ENCODE measurements around the gene CNTN4. TPM values are rescaled to one million over a fixed set of nuclear protein-coding genes. Genes with fewer than 3 reads are reported as not detected.

CNTN4 gene
- total RNA-seq, 4 donors from 2014 or later = 47.7 to 106 (median 83.3) TPM

- DNase-seq (ENCODE audit: low spot score in 2 of 2) = no peak
- TF ChIP-seq EP300 (IDR thresholded peaks at IDR 0.05) = no peak
- TF ChIP-seq POLR2A (IDR thresholded peaks at IDR 0.05) = no peak
- TF ChIP-seq, protein P1, sequence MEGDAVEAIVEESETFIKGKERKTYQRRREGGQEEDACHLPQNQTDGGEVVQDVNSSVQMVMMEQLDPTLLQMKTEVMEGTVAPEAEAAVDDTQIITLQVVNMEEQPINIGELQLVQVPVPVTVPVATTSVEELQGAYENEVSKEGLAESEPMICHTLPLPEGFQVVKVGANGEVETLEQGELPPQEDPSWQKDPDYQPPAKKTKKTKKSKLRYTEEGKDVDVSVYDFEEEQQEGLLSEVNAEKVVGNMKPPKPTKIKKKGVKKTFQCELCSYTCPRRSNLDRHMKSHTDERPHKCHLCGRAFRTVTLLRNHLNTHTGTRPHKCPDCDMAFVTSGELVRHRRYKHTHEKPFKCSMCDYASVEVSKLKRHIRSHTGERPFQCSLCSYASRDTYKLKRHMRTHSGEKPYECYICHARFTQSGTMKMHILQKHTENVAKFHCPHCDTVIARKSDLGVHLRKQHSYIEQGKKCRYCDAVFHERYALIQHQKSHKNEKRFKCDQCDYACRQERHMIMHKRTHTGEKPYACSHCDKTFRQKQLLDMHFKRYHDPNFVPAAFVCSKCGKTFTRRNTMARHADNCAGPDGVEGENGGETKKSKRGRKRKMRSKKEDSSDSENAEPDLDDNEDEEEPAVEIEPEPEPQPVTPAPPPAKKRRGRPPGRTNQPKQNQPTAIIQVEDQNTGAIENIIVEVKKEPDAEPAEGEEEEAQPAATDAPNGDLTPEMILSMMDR (IDR thresholded peaks at IDR 0.05) = no peak
Measured at GRCh38 chr3:2643606-2644005, 544.9 kb downstream of the CNTN4 start.

GRCh38 chr3:2645001-2645400 is 546.3 kb downstream of the CNTN4 start:
- 86 to 94% methylated on average over 2 of the region's 2 CpGs for WGBS, 2 donors
- DNase-seq (ENCODE audit: low spot score in 2 of 2) = no peak
- H3K27ac ChIP-seq = no peak overlapping the region
- H3K27me3 ChIP-seq = no peaks in the 10 kb centered on the region
- H3K4me1 ChIP-seq = no peaks in the 10 kb centered on the region
- TF ChIP-seq EP300 (IDR thresholded peaks at IDR 0.05) (no peak), POLR2A (IDR thresholded peaks at IDR 0.05) (no peak)
- TF ChIP-seq, protein P1 (IDR thresholded peaks at IDR 0.05) = no peak
- H3K9me3 ChIP-seq = peaks cover 0 to 10% (median 0%) of the 10 kb centered on the region in 4 donors
- H3K4me3 ChIP-seq = no peak overlapping the region
- peaks cover 0 to 3% (median 0%) of the 10 kb centered on the region in 3 donors for H3K36me3 ChIP-seq

More at GRCh38 chr3:2643606-2644005, 544.9 kb downstream of the CNTN4 start:
- Histone ChIP-seq H3K36me3 (peaks cover 0 to 3% (median 0%) of the 10 kb centered on the region in 3 donors), H3K4me3 (no peak overlapping the region), H3K9me3 (no peaks in the 10 kb centered on the region), H3K27ac (no peak overlapping the region), H3K27me3 (no peaks in the 10 kb centered on the region), H3K4me1 (no peaks in the 10 kb centered on the region)
- WGBS, 2 donors = 63 to 74% methylated on average over 3 of the region's 3 CpGs

DNA sequence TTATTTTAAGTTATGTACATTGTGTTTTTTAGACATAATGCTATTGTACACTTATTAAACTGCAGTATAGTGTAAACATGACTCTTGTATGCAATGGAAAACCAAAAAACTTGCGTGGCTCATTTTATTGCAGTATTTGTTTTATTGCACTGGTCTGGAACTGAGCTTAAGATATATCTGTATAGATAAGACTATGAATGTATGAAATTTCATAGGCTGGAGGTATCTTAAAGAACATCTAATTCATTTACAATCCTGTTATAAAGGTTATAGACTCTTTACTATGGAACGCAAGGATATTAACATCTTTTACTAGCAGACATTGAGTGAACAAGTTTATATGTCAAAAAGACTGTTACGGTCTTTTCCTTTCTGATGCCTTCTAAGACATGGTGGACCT is 552.1 kb downstream of the CNTN4 start:
- Histone ChIP-seq H3K4me1 (peaks cover 0 to 14% (median 2%) of the 10 kb centered on the region in 4 donors), H3K4me3 (no peak overlapping the region), H3K27ac (no peak overlapping the region), H3K36me3 (peaks cover 0 to 3% (median 0%) of the 10 kb centered on the region in 3 donors), H3K9me3 (peaks cover 0 to 10% (median 0%) of the 10 kb centered on the region in 4 donors), H3K27me3 (no peaks in the 10 kb centered on the region)
- WGBS, 2 donors = 91 to 98% methylated on average over 3 of the region's 3 CpGs
- DNase-seq (ENCODE audit: low spot score in 2 of 2) = no peak
- TF ChIP-seq EP300 (IDR thresholded peaks at IDR 0.05) = no peak
- TF ChIP-seq POLR2A (IDR thresholded peaks at IDR 0.05) = no peak
- TF ChIP-seq, protein P1 (IDR thresholded peaks at IDR 0.05) = no peak

DNA sequence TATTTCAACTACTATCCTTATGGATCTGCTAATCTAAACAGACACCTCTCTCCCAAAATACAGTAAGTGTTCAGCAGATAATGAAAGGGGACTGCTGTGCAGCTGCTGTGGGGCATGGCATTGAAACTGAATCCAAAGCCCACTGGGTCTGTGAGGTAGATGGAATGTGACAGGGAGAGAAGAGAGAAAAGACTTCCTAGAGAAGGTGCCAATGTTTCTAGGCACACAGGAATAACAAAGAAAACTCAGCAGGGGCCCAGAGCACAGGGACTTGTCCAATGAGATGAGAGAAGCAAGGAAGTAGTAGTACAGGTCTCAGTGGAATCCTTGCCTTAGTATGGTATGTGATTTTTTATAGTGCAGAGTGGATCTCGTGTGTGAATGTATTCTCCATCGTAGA is 553.7 kb downstream of the CNTN4 start:
- peaks cover 0 to 30% (median 5%) of the 10 kb centered on the region in 4 donors for H3K4me1 ChIP-seq
- H3K27ac ChIP-seq = no peak overlapping the region
- peaks cover 0 to 10% (median 0%) of the 10 kb centered on the region in 4 donors for H3K9me3 ChIP-seq
- TF ChIP-seq POLR2A (IDR thresholded peaks at IDR 0.05) (no peak), EP300 (IDR thresholded peaks at IDR 0.05) (no peak)
- TF ChIP-seq, protein P1 (IDR thresholded peaks at IDR 0.05) = no peak
- H3K36me3 ChIP-seq = peaks cover 0 to 3% (median 0%) of the 10 kb centered on the region in 3 donors
- WGBS, 2 donors = 72 to 82% methylated on average over 2 of the region's 2 CpGs
- no peaks in the 10 kb centered on the region for H3K27me3 ChIP-seq
- no peak for DNase-seq (ENCODE audit: low spot score in 2 of 2)
- H3K4me3 ChIP-seq = no peak overlapping the region

GRCh38 chr3:2653706-2654105 is 555.0 kb downstream of the CNTN4 start:
- Histone ChIP-seq H3K27ac (no peak overlapping the region), H3K36me3 (no peaks in the 10 kb centered on the region), H3K27me3 (no peaks in the 10 kb centered on the region), H3K9me3 (peaks cover 0 to 10% (median 0%) of the 10 kb centered on the region in 4 donors), H3K4me1 (peaks cover 0 to 33% (median 5%) of the 10 kb centered on the region in 4 donors), H3K4me3 (no peak overlapping the region)
- DNase-seq (ENCODE audit: low spot score in 2 of 2) = no peak
- 61 to 74% methylated on average over 1 of the region's 1 CpG for WGBS, 2 donors
- TF ChIP-seq POLR2A (IDR thresholded peaks at IDR 0.05) = no peak

Measured in tibial nerve (tissue), 4 donors.